CD4-positive, alpha-beta T cell treated with Interleukin-17A for 1 hour (primary cell): ENCODE measurements around the gene FAM83F.
"Not testable (repeated sequence)": the region's sequence is repeated elsewhere in the genome, so short reads cannot be mapped to it uniquely, and the experiment has no call there.

ENCODE experiments used
- DNase-seq: peaks from one replicate; pipeline ENCODE4 v3.0.0-alpha.2; 2020

Gene FAM83F

GRCh38 chr22:39966470-39966869, 28.3 kb upstream of the FAM83F start:
- DNase-seq, result no peak

DNA sequence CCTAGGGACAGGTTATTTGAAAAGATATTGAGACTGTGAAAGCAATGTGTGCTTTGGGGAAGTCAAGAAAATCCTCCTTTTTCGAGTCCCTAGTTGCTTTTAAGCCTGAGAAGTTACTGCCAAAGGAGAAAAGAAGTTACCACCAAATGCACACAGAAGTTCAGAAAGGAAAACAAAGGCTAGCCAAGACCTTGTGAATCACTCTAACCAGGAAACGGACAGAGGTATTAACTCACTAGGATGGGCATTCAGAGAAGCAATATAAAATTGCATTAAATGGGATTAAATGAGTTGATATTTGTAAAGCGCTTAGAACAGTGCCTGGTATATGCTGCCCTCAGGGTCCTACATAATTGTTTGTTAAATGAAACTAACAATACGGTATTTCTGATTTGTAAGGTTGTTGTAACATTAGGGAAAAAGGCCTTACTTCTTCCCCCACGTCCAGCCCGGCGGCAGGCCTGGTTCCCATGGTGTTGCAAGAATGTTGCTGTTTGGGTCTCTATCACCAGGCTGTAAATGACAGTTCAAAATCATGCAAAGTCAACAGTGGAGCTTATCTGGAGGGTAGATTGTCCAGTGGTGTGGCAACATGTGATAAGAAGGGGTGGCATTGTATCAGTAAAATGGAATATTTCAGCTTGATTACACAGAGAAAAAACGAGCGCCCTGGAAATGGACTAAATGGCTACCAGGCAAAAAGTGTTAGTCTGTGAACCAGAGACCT, 27.5 kb upstream of the FAM83F start:
- DNase-seq, result no peak

DNA sequence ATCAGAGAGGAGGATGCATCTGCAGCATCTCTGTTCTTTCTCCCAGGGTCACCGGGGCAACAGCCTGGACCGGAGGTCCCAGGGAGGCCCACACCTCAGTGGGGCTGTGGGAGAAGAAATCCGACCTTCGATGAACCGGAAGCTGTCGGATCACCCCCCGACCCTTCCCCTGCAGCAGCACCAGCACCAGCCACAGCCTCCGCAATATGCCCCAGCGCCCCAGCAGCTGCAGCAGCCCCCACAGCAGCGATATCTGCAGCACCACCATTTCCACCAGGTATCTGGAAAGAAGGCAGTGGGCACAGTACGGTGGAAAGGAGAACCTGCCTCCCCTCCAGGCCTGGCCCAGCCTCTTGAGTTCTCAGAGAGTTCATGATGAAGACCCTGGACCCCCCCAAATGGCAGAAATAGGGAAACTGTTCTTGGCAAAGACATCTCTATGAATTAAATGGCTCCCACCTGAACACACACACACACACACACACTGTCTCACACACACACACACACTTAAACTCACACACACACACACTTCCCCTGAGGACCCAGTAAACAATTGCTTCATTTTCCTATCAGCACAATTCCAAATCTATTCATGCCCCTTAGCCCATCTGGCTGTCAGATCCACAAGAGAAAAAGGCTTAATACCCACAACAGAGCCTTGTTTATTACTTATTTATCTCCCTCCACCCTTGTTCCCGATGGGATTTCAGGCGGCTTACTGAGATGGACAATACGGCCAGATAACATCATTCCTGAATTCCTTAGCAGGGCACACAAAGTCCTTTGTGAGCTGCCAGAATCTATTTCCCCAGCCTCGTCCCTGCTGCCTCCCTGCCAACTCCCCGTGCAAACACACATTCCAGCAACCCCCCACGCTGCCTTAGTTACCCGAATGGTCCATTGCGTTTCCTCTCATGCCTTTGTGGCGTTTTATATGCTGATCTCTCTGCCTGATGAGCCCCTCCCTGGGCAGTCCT, 26.5 kb upstream of the FAM83F start:
- DNase-seq, result no peak

DNA sequence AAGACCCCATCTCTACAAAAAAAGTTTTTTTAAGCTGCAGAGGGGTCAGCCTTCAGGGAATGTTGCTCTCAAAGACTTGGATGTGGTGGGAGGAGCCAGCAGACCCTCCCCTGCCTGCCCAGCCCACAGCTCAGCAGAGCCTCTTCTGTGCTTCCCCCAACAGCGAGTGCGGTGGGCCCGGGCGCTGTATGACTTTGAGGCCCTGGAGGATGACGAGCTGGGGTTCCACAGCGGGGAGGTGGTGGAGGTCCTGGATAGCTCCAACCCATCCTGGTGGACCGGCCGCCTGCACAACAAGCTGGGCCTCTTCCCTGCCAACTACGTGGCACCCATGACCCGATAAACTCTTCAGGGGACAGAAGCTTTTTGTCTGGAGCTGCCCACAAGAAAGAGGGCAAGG, 24.0 kb upstream of the FAM83F start:
- no peak for DNase-seq

GRCh38 chr22:39972641-39973040, 22.1 kb upstream of the FAM83F start:
- DNase-seq, result no peak

DNA sequence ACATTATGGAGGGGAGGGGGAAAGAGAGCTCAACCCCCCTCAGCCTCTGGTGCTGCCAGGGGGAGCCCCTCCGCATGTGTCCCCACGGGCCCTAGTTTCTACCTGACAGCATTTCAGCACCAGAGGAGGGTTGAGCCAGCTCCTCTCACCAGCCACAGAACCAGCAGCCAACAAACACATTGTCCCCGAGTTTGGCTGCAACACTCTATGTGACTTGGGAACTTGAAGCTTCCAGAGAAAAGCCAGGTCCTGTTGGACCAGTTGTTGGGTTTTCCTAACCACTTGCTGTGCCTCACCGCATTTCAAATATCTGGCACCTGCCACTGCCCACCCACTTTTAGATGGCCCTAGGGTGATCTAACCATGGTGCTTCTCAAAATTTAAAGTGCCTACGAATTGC, 21.1 kb upstream of the FAM83F start:
- no peak for DNase-seq

DNA sequence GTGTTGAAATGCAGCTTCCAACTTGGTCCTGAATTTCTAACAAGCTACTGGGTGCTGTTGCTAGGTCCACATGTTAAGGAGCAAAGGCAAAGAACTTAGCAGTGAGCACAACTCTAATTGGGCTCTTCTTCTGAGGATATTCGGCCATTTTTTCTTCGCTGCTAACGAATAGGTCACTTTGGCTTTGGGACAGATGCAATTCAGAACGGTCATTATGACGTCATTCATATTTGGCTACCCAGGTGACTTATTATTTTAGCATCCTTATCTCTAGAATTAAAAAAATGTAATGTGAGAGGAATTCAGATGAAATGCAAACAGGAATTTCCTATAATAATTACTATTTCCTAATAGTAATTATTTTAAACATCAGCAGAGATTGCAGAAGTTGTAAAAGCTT, 20.7 kb upstream of the FAM83F start:
- no peak for DNase-seq

DNA sequence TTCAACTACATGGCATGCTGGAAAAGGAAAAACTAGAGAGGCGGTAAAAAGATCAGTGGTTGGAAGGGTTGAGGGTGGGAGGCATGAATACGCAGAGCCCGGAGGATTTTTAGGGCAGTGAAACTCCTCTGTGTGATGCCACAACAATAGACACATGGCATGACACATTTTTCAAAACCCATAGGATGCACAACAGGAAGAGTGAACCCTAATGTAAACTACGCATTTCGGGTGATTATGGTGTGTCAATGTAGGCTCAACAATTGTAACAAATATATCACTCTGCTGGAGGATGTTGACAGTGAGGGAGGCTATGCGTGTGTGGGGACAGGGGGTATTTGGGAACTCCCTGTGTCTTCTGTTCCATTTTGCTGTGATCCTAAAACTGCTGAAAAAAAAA, 15.7 kb upstream of the FAM83F start:
- DNase-seq, result no peak

- no peak for DNase-seq
Observed at GRCh38 chr22:39979458-39979857, 15.3 kb upstream of the FAM83F start.

GRCh38 chr22:39980596-39980995, 14.2 kb upstream of the FAM83F start:
- DNase-seq, result no peak

- no peak for DNase-seq
Observed at GRCh38 chr22:39983346-39983745, 11.4 kb upstream of the FAM83F start.

DNA sequence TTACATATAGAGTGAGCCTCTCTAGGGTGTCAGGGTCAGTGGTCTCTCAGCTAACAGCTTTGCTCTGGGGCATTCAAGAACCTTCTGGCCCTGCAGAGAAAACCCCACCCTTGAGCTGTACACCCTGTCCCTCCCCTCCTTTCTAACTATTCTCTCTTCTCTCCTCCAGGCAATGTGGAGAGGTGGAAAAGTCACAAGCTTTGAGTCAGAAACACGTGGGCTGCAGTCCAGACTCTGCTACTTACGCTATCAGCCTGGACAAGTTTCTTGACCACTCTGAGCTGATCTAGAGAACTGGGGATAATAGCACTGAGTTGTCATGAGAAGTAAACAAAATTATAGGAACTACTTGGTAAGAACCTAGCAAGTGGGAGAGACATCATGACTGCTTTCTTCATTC, 10.7 kb upstream of the FAM83F start:
- no peak for DNase-seq

GRCh38 chr22:39984746-39985145, 10.0 kb upstream of the FAM83F start:
- DNase-seq, result no peak

DNA sequence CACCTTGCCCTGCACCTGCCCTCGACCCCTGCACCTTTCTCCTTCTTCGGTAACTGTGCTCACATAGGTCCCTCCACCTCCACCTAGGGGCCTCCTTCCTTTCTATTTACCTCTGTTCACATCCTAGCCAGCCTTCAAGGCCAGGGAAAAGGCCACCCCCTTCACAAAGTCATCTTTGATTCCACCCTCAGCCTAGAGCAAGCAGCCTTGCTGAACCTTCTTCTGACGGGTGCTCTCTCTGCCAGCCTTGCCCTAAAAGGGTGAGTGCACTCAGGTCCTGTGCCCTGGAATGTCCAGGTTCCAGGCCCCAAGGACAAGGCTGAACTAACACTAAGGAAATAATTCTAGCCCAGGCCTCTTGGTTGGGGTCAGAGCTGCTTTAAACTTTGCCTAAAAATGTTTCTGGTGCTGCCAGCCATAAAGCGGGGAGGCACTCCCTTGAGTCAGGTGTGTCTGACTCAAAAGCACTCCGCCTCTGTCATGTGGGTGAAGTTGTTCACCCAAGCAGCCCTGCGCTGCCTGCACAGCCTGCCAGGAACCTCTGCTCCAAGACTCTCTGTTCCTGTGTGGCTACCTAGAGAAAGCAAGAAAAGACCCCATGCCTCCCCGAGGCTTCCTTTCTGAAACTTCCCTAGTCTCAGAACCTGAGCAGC, 9.2 kb upstream of the FAM83F start:
- no peak for DNase-seq

DNA sequence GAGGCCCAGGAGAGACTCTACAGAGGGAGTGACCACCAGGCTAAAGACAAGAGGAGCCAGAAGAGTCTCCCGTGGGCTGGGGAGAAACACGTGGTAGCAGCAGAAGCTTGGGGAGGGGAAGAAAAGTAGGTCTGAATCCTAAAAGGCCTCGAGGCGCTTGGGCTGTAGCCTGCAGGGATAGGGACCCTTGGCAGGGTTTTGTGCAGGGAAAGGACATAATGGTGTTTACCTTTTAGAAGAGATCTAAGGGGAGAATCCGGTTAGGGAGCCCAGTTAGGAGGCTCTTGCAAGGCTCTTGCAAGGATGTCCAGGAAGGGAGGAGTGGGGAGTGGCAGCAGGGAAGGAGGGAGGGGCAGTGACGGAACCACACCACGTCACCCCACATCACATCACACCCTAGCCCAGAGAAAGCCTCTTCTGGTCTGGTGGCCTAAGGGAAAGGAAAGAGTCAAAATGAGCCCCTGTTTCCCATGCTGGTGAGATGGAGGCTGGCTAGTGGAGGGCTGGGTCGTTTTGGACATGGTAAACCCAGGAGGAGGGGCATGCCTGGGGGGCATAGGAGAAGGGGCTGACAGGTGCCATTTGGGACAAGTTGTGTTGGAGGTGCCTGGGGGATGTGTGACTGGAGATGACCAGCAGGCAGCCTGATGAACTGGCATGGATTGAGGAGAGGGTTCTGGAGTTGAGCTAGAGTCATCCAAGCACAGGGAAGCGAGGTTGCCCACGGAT, 6.2 kb upstream of the FAM83F start:
- DNase-seq, result no peak

GRCh38 chr22:39989633-39990032, 5.1 kb upstream of the FAM83F start:
- no peak for DNase-seq

DNA sequence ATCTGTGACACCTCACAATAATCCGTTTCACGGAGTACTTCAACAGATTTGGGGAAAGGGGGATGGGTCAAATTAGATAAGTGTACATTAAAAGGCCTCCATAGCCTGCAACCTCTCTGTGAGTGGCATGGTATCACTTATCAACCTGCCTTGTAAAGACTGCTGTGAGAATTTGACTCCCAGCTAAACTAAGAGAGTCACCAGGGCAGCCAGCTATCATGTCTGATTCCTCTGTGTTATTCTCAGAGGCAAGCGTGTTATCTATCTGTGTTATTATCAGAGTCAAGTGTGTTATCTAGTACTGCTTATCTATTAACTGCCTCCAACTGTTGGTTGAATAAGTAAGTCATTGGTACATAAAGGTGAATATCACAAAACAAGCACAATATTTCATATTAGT, 4.1 kb upstream of the FAM83F start:
- DNase-seq, result no peak

GRCh38 chr22:39991159-39991860, 3.4 kb upstream of the FAM83F start:
- no peak for DNase-seq

GRCh38 chr22:39992088-39992826, 2.5 kb upstream of the FAM83F start:
- DNase-seq, result no peak

DNA sequence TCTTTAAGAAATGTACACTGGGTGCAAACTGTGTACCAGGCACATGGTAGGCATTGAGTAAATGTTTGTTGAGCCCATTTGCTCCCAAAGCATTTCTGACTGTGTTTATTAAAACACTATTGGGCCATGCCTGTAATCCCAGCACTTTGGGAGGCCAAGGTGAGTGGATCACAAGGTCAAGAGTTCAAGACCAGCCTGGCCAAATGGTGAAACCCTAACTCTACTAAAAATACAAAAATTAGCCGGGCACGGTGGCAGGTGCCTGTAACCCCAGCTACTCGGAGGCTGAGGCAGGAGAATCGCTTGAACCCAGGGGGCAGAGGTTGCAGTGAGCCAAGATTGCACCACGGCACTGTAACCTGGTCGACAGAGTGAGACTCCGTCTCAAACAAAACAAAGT, 1.9 kb upstream of the FAM83F start:
- not testable (repeated sequence) for DNase-seq

GRCh38 chr22:39994041-39994565, 651 bp upstream of the FAM83F start:
- DNase-seq, result peak; percentile 31
